HG02970 (cell line): ENCODE measurements around the gene GLIPR1.
"Not testable (repeated sequence)": the region's sequence is repeated elsewhere in the genome, so short reads cannot be mapped to it uniquely, and the experiment has no call there.

ENCODE experiments used
- ATAC-seq: cut with Tn5 transposase; IDR thresholded peaks from one replicate; pipeline ENCODE4 v1.9.1; 2021; ENCODE audit warnings: mild to moderate bottlenecking, moderate library complexity, moderate number of reproducible peaks; ENCODE audit not compliant: unreplicated experiment, low FRiP score

The GLIPR1 gene

DNA sequence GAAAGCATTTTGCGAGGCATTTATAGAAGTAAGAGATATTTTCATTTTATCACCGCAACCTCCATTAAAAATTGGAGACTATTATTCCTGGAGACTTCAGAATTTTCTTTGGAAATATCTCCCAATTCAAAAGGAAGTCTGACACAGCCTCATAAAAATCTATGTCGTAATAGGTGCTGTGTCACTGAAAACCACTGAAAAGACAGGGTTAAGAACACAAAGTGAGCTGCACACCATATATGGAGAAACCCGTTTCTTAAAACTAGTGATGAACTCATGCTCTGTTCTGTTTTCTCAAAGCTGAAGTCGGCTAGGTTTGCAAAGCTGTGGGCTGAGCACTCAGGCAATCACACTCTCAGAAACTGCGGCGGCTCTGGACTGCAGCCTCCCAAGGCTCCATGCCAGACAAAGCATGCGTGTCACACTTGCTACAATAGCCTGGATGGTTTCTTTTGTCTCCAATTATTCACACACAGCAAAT lies at the start of gene GLIPR1:
Gene GLIPR1, plus strand, starts transcription at position 287 of the 481 bp plus-strand sequence. Its CDS starts 126 bp downstream, at position 413.
- peak; percentile 91 for ATAC-seq

DNA sequence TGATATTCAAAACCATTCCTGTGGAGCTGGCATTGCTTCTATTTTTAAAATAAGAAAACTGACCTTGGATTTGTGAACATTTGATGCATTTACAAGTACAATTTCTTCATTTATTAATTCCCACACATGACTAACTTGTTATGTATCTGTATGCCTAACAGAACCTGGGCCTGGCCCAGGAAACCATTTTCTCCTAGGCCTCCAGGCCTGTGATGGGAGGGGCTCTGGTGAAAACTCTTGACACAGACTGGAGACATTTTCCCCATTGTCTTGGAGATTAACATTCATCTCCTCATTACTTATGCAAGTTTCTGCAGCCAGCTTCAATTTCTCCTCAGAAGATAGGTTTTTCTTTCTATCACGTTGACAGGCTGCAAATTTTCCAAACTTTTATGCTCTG lies 47.6 kb upstream of the GLIPR1 start:
- no peak for ATAC-seq

DNA sequence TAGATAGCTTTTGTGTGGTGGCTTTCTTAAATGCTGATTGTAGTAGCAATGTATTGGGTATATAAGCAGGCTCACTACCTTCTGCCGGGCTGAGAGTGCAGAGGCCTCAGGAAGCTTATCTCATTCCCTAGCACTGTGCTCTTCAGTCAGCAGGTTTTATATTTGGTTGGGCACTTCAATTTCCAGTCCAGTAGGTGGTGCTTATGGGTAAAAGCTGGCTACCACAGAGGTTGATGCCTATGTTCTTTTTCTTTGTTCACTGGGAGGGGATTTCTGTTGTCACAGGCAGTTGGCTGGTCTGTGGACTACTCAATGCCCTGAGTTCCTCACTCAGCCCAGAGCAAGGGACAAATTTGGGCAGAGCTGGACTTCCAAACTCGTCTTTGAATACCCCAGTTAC lies 43.0 kb upstream of the GLIPR1 start:
- ATAC-seq, result no peak

DNA sequence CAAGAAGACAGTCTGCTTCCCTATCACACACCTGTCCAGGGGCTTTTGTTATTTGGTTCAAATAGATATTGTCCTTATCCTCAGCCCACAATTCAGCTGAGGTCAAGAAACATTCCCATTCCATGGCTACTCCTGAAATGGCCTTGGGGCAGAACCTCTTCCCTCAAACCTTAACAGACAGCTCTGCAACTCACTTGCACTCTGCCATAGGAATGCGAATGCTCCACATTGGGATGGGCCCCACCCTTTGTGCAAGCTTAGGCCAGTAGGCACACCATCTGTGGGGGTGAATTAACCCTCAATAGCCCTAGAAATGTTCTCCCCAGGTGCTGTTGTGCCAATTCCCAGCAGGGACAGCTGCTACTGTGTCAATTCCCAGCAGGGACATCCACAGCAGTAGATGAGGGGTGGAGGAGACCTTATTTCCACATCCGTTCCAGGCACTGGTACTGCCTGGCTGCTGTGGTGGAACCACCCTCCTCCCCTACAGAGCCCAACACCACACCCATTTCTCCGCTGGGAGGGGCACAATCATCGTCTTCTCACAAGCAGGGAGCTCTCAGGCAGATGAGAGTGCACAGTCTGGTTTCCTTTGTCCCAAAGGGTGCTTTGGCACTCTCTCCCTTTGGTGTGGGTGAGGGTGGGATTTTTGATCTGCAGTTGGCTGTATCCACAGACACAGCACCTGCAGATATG lies 42.3 kb upstream of the GLIPR1 start:
- no peak for ATAC-seq

DNA sequence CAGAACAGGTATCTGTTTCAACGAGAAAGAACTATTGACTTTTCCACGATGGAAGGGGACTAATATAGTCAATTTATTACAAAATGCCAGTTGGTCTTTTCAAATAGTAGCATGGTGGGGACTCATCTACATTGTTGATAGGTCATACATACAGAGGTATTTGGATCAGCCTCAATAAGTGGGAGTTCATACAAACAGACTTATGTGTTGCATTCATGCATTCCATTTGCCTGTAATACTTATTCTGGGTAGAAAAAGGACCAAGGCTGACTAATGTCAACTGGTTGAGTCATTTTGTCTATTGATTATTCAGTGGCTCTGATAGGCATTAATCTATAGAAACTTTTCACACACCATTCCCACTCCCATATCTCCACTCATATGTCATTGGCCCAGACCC lies 41.5 kb upstream of the GLIPR1 start:
- ATAC-seq, result no peak

DNA sequence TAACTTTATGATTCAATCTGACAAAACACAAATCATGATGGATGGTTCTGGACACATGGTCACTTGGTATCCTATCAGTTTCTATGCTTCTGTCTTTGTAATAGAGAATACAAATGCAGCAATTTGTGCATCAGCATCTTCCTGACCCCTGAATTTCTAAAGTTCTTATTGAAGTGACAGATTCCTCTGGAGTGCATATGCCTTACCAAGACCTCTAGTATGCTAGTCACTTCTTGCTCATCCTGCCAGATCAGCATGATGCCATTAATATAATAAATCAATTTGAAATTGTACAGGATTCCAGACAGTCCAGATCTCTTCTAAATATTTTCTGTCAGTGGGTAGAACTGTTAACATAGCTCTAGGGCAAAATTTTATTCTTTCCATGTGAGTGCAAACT lies 40.6 kb upstream of the GLIPR1 start:
- ATAC-seq, result no peak

DNA sequence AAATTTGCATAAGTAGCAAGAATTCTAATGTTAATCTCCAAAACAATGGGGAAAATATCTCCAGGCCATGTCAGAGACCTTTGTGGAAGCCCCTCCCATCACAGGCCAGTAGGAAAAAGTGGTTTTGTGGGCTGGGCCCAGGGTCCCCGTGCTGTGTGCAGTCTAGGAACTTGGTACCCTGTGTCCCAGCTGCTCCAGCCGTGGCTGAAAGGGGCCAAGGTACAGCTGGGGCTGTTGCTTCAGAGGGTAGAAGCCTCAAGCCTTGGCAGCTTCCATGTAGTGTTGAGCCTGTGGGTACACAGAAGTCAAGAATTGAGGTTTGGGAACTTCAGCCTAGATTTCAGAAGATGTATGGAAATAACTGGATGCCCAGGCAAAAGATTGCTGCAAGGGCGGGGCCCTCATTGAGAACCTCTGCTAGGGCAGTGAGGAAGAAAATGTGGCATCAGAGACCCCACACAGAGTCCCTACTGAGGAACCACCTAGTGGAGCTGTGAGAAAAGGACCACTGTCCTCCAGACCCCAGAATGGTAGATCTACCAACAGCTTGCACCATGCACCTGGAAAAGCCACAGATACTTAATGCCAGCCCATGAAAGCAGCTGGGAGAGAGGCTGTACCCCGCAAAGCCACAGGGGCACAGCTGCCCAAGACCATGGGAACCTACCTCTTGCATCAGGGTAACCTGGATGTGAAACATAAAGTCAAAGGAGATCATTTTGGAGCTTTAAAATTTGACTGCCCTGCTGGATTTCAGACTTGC lies 38.7 kb upstream of the GLIPR1 start:
- ATAC-seq, result not testable (repeated sequence)

DNA sequence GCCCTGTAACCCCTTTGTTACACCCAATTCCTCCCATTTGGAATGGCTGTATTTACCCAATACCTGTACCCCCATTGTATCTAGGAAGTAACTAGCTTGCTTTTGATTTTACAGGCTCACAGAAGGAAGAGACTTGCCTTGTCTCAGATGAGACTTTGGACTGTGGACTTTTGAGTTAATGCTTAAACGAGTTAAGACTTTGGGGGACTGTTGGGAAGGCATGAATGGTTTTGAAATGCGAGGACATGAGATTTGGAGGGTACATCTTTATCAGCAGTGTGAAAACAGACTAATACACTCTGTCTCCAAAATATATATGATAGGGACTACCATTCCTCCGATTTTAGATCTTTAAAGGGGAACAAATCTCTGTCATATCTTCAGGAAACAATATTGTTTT lies 38.1 kb upstream of the GLIPR1 start:
- not testable (repeated sequence) for ATAC-seq

DNA sequence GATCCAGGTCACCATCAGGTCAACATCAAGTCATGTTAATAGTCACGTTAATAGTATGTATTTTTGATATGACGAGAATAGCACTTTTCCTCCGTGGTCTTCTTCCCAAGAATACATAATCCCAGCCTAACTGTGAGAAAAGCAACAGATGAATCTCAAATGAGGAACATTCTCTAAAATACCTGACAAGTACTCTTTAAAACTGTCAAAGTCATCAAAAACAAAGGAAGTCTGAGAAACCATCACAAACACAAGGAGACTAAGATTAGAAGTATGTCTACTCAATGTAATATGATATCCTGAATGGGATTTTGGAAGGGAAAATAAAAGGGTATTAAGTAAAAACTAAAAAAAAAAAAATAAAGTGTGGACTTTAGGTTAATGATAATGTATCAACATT lies 36.8 kb upstream of the GLIPR1 start:
- no peak for ATAC-seq

DNA sequence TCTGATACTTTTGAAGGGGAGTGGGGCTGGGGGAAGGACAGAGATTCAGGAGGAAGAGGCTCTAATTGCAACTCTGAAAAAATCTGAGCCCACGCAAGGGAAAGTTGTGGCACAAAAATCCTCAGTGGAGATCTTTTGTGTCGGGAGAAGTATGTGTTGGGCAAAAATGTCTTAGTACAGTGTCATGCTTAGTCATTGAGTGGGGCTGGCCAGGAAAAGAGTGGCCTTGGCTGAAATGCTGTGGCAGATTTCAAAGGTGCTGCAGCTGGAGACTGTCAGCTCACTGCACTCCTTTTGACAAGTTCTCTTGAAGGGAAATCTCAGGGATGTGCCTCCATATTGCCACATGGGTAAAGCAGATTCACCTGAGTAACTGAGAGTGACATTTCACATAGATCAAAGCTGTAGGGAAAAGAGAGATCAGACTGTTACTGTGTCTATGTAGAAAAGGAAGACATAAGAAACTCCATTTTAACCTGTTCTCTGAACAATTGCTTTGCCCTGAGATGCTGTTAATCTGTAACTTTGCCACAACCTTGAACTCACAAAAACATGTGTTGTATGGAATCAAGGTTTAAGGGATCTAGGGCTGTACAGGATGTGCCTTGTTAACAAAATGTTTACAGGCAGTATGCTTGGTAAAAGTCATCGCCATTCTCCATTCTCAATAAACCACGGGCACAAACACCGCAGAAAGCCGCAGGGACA lies 36.0 kb upstream of the GLIPR1 start:
- ATAC-seq, result no peak

DNA sequence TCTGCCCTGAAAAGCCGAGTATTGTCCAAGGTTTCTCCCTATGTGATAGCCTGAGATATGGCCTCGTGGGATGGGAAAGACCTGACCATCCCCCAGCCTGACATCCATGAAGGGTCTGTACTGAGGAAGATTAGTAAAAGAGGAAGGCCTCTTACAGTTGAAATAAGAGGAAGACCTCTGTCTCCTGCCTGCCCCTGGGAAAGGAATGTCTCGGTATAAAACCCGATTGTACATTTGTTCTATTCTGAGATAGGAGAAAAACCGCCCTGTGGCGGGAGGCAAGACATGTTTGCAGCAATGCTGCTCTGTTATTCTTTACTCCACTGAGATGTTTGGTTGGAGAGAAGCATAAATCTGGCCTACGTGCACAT lies 35.4 kb upstream of the GLIPR1 start:
- ATAC-seq, result not testable (repeated sequence)

DNA sequence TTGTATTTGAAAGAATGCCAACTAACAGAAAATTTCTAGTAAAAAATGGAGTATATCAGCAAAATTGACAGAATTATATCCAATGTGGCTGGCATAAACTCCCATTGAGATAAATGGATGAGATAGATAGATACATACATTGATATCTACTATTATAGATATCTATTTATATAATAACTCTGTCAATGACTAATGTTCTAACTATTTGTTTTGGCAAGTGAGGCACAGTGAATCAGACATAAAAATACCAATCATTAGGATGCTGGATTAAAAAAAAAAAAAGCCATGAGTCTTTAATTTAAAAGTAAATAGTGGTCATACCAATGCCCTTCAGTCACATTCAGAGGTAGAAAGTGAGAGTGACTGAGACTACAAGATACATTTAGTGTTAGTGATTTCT lies 33.7 kb upstream of the GLIPR1 start:
- ATAC-seq, result no peak

DNA sequence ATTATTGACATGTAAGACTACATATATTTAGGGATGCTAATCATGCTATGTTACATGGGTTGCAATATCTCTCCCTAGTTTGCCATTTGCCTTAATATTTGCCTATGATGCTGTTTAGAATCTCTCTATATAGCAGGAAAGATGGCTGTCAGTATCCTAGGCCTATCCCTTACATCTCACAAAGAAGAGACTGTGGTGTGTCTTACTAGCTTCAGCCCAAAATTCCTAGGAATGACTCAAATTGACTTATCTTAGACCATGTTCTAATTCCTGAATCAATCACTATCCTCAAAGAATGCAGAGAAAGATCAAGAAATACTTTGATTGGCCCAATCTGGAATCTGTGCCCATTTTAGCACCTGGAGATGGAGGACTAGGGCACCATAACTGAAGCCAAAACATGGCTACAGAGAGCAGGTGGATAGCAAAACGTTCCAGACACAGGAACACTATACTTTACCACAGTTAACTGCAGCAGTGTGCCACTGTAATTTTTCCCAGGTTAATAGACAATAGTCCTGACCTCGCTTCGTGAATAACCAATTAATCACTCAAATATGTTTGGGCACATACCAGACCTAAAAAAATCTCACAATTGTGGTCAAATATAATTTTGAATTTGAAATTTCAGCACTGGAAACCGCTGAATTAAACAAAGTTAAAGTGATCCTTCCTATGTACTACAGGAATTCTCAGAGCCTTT lies 32.7 kb upstream of the GLIPR1 start:
- ATAC-seq, result no peak

DNA sequence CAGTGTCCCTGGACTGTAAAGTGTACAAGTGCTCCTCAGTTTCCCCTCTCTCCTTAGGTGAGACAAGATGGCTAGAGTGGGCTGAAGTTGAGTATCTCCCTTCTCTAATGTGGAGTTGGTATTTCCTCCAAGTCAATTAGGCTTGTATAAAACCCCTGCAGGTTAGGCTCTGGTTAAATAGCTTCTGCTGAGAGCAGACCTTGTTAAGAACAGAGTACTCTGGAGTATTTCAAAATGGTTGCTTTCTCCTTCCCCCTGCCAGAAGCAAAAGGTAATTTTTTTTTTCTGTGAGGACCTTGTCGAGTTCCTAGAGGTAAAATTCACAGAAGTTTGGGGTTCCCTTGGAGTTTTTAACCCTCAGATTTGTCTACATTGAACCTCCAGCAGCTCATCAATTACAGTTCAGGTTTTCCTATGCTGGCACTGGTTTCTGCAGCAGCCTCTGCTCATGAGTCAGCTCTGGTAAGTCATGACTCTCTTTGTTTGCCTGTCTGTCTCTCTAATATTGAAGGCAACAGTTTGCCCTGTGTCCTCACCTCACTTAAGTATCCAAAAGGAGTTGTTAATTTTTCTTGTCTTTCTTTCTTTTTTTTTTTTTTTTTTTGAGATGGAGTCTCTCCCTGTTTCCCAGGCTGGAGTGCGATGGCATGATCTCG lies 27.8 kb upstream of the GLIPR1 start:
- ATAC-seq, result no peak

DNA sequence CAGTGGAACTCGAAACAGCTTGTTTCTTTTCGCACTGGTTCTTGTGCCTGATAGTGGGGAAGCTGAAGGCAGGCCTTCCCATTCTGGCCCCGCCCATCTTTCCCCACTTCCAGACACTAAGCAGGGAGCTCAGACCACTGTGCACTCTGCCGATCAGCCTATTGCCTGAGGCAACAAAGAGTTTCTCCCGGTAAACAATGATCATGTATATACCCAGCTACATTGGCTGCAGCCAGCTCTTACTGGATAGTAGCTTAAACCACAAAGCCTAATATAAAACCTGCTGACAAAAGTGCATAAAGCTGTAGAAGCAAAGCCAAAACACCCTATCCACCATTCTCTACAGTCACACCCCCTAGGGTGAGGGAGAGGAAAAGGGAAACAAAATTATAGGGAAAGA lies 24.7 kb upstream of the GLIPR1 start:
- ATAC-seq, result no peak

DNA sequence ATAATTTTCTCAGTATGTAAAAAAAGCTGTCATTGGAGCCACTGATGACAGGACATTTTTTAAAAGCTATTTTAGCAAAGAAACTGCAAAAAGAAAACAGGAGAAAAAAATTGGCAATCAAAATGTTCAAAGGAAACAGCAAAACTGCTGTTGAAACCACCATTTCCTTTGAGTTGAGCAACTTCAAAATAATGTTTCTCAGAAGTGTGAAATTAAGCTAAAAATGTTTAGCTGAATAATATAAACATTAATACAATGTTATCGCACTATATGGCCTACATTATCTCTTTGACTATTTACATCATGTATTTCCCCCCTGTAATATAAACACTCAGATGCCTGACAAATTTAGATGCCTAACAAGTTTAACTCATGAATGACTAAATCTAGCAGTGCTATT lies 23.4 kb upstream of the GLIPR1 start:
- ATAC-seq, result no peak

DNA sequence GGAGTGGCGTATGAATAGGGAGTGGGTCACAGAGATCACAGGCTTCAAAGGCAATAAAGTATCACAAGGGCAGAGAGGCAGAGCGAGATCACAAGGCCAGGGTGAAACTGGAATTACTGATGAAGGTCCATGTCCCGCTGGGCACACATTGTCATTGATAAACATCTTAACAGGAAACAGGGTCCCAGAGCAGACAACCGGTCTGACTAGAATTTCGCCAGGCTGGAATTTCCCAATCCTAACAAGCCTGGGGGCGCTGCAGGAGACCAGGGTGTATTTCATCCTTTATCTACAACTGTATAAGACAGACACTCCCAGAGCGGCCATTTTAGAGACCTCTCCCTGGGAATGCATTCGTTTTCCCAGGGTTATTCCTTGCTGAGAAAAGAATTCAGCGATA lies 22.7 kb upstream of the GLIPR1 start:
- ATAC-seq, result not testable (repeated sequence)

DNA sequence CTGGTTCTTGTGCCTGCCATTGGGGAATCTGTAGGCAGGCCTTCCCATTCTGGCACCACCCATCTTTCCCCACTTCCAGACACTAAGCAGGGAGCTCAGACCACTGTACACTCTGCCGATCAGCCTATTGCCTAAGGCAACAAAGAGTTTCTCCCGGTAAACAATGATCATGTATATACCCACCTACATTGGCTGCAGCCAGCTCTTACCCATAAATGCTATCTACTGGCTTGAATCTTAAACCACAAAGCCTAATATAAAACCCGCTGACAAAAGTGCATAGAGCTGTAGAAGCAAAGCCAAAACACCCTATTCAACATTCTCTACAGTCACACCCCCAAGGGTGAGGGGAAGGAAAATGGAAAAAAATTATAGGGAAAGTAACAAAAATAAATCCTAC lies 20.8 kb upstream of the GLIPR1 start:
- ATAC-seq, result no peak

DNA sequence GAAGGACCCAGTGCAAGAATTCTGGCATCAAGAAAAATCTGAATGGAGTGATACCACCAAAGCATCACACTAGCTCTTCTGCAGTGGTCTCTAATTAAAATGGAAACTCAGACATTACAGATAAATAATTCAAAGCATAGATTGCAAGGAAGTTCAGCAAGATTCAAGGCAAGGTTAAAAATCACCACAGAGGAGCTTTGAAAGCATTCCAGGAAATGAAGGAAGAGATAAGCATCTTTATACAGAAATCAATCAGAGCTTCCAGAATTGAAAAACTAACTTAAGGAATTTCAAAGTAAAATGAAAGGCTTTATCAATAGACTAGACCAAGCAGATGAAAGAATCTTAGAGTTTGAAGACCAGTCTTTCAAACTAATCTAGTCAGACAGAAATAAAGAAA lies 20.4 kb upstream of the GLIPR1 start:
- no peak for ATAC-seq
